Smooth muscle cell (in vitro differentiated cells): ENCODE measurements around the gene MSLN. TPM values are rescaled to one million over a fixed set of nuclear protein-coding genes. Genes with fewer than 3 reads are reported as not detected.
A peak's percentile ranks its signal among the peaks of the same experiment; 100 is the strongest.
"Not testable (repeated sequence)": the region's sequence is repeated elsewhere in the genome, so short reads cannot be mapped to it uniquely, and the experiment has no call there.

Experiments
- DNase-seq: peaks from one replicate; lab custom pipeline; 2025; ENCODE audit not compliant: unreplicated experiment; lab: John Stamatoyannopoulos, UW
- H2AFZ ChIP-seq: fragments of 200-600 bp; sonication (generic); 2 replicates; pipeline ENCODE4 v1.6.0; 2016; ENCODE audit warnings: antibody characterized with exemption, low read depth, mild to moderate bottlenecking
- H3F3A ChIP-seq: fragments of 200-600 bp; sonication (generic); 2 replicates; pipeline ENCODE4 v1.6.0; 2017; ENCODE audit warnings: antibody characterized with exemption, low read depth
- H3K27ac ChIP-seq: fragments of 200-600 bp; sonication (generic); 2 replicates; pipeline ENCODE4 v1.5.1; 2016; ENCODE audit warnings: low read depth, mild to moderate bottlenecking
- H3K27me3 ChIP-seq: fragments of 200-600 bp; sonication (generic); 2 replicates; pipeline ENCODE4 v1.6.1; 2016; ENCODE audit warnings: low read depth, mild to moderate bottlenecking
- H3K36me3 ChIP-seq: fragments of 200-600 bp; sonication (generic); 2 replicates; pipeline ENCODE4 v1.5.1; 2016; ENCODE audit warnings: low read depth
- H3K4me1 ChIP-seq: fragments of 200-600 bp; sonication (generic); 2 replicates; pipeline ENCODE4 v1.5.1; 2016; ENCODE audit warnings: low read depth
- H3K4me2 ChIP-seq: fragments of 200-600 bp; sonication (generic); 2 replicates; pipeline ENCODE4 v1.6.0; 2016; ENCODE audit warnings: mild to moderate bottlenecking
- H3K4me3 ChIP-seq: fragments of 200-600 bp; sonication (generic); 2 replicates; pipeline ENCODE4 v1.5.1; 2016; ENCODE audit warnings: mild to moderate bottlenecking
- H3K79me2 ChIP-seq: fragments of 200-600 bp; sonication (generic); 2 replicates; pipeline ENCODE4 v1.6.0; 2016; ENCODE audit warnings: low read depth, mild to moderate bottlenecking
- H3K9ac ChIP-seq: fragments of 200-600 bp; sonication (generic); 2 replicates; pipeline ENCODE4 v1.6.0; 2016; ENCODE audit warnings: low read depth
- H3K9me3 ChIP-seq: fragments of 200-600 bp; sonication (generic); replicated peaks from 2 replicates; pipeline ENCODE4 v1.5.1; 2016; ENCODE audit warnings: low read depth
- H4K20me1 ChIP-seq: fragments of 200-600 bp; sonication (generic); 2 replicates; pipeline ENCODE4 v1.6.0; 2016; ENCODE audit warnings: low read depth
- CTCF ChIP-seq: fragments of 200-600 bp; sonication (generic); IDR thresholded peaks from 2 replicates; pipeline ENCODE4 v1.5.1; 2017; ENCODE audit warnings: borderline replicate concordance, mild to moderate bottlenecking, antibody characterized with exemption; ENCODE audit not compliant: insufficient read depth, poor library complexity, severe bottlenecking
- WGBS: methylation state at CpG from one replicate; pipeline ENCODE4 v1.1.7; 2016; ENCODE audit warnings: low lambda C conversion rate; 5-methylcytosine and 5-hydroxymethylcytosine counted together
- polyA plus RNA-seq: library from polyadenylated mRNA; unstranded; fragments of >200 nt; fragmentation: Nextera tagmentation; extraction: Ambion mirVana; gene quantifications from 2 replicates; pipeline ENCODE4 v1.2.1, GENCODE V29; 2016
- total RNA-seq: library from RNA; depleted of rRNA; stranded (reverse); fragments of >200 nt; gene quantifications from 2 replicates; pipeline ENCODE4 v1.2.3, GENCODE V29; 2014

Gene MSLN
- total and polyA plus RNA-seq, 2 experiments from 2014 or later: 0.26 to 3.7 TPM

GRCh38 chr16:740459-740763 lies 20.1 kb upstream of the MSLN start:
- H3K79me2 ChIP-seq: no peaks in the 10 kb centered on the region
- H3K27me3 ChIP-seq: no peaks in the 10 kb centered on the region
- no peaks in the 10 kb centered on the region for H3K9me3 ChIP-seq
- H3K4me3 ChIP-seq: peak overlapping the region; percentile 95
- peak overlapping the region; percentile 44 for H3K27ac ChIP-seq
- peak overlapping the region; percentile 91 for H2AFZ ChIP-seq
- WGBS: 5% methylated on average over 11 of the region's 22 CpGs
- no peak for TF ChIP-seq CTCF
- no peak for DNase-seq
- no peaks in the 10 kb centered on the region for H3K36me3 ChIP-seq
- no peaks in the 10 kb centered on the region for H4K20me1 ChIP-seq
- peak overlapping the region; percentile 99 for H3K4me2 ChIP-seq
- peaks cover 5% of the 10 kb centered on the region for H3K4me1 ChIP-seq
- H3K9ac ChIP-seq: peak overlapping the region; percentile 91
- no peaks in the 10 kb centered on the region for H3F3A ChIP-seq

- WGBS: 1% methylated on average over 71 of the region's 79 CpGs
- Histone ChIP-seq H3F3A (no peaks in the 10 kb centered on the region), H3K4me3 (peak within 1 kb of the TSS; percentile 95), H3K36me3 (no peaks in the 10 kb centered on the region), H3K9me3 (no peaks in the 10 kb centered on the region), H3K4me1 (peaks cover 5% of the 10 kb centered on the region), H4K20me1 (no peaks in the 10 kb centered on the region), H3K4me2 (peak within 1 kb of the TSS; percentile 99), H3K27ac (peak within 1 kb of the TSS; percentile 44), H3K27me3 (no peaks in the 10 kb centered on the region), H2AFZ (peak within 1 kb of the TSS; percentile 99), H3K79me2 (no peaks in the 10 kb centered on the region), H3K9ac (peak within 1 kb of the TSS; percentile 91)
- peak; percentile 75 for DNase-seq
- TF ChIP-seq CTCF: peak; percentile 86
Measured at GRCh38 chr16:740764-741505, 19.6 kb upstream of the MSLN start, which contains the start of gene CIAO3. TSS of gene CIAO3 (minus strand) at chr16:740997. CDS start at chr16:740985, 12 bp downstream.

- no peak overlapping the region for H3K27ac ChIP-seq
- no peaks in the 10 kb centered on the region for H3K36me3 ChIP-seq
- H3K79me2 ChIP-seq: no peaks in the 10 kb centered on the region
- H3K4me3 ChIP-seq: no peak overlapping the region
- no peaks in the 10 kb centered on the region for H3F3A ChIP-seq
- H3K9me3 ChIP-seq: no peaks in the 10 kb centered on the region
- WGBS: 98% methylated on average over 15 of the region's 15 CpGs
- TF ChIP-seq CTCF: no peak
- H2AFZ ChIP-seq: no peak overlapping the region
- no peaks in the 10 kb centered on the region for H4K20me1 ChIP-seq
- H3K9ac ChIP-seq: no peak overlapping the region
- H3K4me1 ChIP-seq: peaks cover 5% of the 10 kb centered on the region
- no peaks in the 10 kb centered on the region for H3K27me3 ChIP-seq
- no peak overlapping the region for H3K4me2 ChIP-seq
- DNase-seq: no peak
Measured at GRCh38 chr16:741986-742629, 18.4 kb upstream of the MSLN start.

GRCh38 chr16:742894-743293 lies 17.6 kb upstream of the MSLN start:
- not testable (repeated sequence) for H3K9me3 ChIP-seq, DNase-seq, H3K79me2 ChIP-seq, H2AFZ ChIP-seq, H3K36me3 ChIP-seq, H3K4me2 ChIP-seq, H3F3A ChIP-seq, H3K4me1 ChIP-seq, H3K27me3 ChIP-seq, H3K9ac ChIP-seq, H4K20me1 ChIP-seq, H3K4me3 ChIP-seq, H3K27ac ChIP-seq
- 94% methylated on average over 14 of the region's 14 CpGs for WGBS
